ENCODE measurements around the gene TMCO4. TPM values are rescaled to one million over a fixed set of nuclear protein-coding genes. Genes with fewer than 3 reads are reported as not detected.
A peak's percentile ranks its signal among the peaks of the same experiment; 100 is the strongest.

TMCO4 gene
- total and polyA plus RNA-seq, 2 of the 8 experiments (the other 6 are each of a cell fraction or from before 2014, with no cell fraction given) = 3.0 to 3.1 TPM

DNA sequence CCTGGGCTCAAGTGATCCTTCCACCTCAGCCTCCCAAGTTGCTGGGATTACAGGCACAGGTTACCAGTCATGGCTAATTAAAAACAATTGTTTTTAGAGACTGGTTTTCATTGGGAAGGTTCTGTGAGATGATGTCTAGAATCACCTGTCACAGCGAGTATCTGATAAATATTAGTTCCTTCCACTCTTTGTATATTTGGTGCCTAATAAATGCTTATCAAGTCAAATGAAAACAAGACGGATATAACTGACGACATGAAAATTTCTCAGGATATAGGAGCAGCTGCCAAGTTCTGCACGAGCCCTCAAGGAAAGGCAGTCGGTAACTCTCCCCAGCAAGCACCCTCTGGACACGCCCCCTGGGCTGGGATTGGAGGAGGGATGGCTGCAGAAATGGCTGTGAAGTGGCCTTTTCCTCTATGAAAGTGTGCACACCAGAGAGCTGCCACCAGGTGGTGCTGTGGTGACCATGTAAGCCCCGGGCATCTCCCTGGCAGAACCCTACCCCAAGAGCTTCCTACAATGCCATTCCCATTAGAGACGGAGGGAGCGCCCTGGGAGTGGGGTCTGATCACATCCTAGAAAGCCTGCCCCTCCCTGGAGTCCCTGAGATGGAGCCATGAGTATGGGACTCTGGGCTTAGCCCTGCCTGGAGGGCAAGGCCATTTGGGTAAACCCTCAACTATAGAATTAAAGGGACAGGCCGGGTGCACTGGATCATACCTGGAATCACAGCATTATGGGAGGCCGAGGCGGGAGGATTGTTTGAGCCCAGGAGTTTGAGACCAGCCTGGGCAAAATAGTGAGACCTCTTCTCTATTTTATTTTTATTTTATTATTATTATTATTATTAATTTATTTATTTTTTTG lies 84.1 kb downstream of the TMCO4 start (continued):
- peak in 1 of 2 experiments; percentile 48; a peak in 1 of 4 replicates for TF ChIP-seq SIN3A (conservative IDR thresholded peaks at IDR 0.05 in 1 of 2, IDR thresholded peaks at IDR 0.05 in 1 of 2; ENCODE audit: low read depth in 1 of 2, low read length in 2 of 2)
- no peak for TF ChIP-seq NANOG (IDR thresholded peaks at IDR 0.05; ENCODE audit: insufficient read depth, low read depth, low read length, poor library complexity, severe bottlenecking)
- TF ChIP-seq JUND (IDR thresholded peaks at IDR 0.05; ENCODE audit: low read length) = no peak
- TF ChIP-seq GABPA (IDR thresholded peaks at IDR 0.05; ENCODE audit: borderline replicate concordance, insufficient read depth, low read length) = peak; percentile 36; the same call in 1 of the 2 replicates
- TF ChIP-seq RFX5 (IDR thresholded peaks at IDR 0.05; ENCODE audit: borderline replicate concordance, low read depth, low read length) = no peak
- no peak for TF ChIP-seq SP4 (IDR thresholded peaks at IDR 0.05; ENCODE audit: low read length)
- TF ChIP-seq CREB1 (IDR thresholded peaks at IDR 0.05) = peak; percentile 59; the same call in 1 of the 2 replicates
- TF ChIP-seq, protein P1, sequence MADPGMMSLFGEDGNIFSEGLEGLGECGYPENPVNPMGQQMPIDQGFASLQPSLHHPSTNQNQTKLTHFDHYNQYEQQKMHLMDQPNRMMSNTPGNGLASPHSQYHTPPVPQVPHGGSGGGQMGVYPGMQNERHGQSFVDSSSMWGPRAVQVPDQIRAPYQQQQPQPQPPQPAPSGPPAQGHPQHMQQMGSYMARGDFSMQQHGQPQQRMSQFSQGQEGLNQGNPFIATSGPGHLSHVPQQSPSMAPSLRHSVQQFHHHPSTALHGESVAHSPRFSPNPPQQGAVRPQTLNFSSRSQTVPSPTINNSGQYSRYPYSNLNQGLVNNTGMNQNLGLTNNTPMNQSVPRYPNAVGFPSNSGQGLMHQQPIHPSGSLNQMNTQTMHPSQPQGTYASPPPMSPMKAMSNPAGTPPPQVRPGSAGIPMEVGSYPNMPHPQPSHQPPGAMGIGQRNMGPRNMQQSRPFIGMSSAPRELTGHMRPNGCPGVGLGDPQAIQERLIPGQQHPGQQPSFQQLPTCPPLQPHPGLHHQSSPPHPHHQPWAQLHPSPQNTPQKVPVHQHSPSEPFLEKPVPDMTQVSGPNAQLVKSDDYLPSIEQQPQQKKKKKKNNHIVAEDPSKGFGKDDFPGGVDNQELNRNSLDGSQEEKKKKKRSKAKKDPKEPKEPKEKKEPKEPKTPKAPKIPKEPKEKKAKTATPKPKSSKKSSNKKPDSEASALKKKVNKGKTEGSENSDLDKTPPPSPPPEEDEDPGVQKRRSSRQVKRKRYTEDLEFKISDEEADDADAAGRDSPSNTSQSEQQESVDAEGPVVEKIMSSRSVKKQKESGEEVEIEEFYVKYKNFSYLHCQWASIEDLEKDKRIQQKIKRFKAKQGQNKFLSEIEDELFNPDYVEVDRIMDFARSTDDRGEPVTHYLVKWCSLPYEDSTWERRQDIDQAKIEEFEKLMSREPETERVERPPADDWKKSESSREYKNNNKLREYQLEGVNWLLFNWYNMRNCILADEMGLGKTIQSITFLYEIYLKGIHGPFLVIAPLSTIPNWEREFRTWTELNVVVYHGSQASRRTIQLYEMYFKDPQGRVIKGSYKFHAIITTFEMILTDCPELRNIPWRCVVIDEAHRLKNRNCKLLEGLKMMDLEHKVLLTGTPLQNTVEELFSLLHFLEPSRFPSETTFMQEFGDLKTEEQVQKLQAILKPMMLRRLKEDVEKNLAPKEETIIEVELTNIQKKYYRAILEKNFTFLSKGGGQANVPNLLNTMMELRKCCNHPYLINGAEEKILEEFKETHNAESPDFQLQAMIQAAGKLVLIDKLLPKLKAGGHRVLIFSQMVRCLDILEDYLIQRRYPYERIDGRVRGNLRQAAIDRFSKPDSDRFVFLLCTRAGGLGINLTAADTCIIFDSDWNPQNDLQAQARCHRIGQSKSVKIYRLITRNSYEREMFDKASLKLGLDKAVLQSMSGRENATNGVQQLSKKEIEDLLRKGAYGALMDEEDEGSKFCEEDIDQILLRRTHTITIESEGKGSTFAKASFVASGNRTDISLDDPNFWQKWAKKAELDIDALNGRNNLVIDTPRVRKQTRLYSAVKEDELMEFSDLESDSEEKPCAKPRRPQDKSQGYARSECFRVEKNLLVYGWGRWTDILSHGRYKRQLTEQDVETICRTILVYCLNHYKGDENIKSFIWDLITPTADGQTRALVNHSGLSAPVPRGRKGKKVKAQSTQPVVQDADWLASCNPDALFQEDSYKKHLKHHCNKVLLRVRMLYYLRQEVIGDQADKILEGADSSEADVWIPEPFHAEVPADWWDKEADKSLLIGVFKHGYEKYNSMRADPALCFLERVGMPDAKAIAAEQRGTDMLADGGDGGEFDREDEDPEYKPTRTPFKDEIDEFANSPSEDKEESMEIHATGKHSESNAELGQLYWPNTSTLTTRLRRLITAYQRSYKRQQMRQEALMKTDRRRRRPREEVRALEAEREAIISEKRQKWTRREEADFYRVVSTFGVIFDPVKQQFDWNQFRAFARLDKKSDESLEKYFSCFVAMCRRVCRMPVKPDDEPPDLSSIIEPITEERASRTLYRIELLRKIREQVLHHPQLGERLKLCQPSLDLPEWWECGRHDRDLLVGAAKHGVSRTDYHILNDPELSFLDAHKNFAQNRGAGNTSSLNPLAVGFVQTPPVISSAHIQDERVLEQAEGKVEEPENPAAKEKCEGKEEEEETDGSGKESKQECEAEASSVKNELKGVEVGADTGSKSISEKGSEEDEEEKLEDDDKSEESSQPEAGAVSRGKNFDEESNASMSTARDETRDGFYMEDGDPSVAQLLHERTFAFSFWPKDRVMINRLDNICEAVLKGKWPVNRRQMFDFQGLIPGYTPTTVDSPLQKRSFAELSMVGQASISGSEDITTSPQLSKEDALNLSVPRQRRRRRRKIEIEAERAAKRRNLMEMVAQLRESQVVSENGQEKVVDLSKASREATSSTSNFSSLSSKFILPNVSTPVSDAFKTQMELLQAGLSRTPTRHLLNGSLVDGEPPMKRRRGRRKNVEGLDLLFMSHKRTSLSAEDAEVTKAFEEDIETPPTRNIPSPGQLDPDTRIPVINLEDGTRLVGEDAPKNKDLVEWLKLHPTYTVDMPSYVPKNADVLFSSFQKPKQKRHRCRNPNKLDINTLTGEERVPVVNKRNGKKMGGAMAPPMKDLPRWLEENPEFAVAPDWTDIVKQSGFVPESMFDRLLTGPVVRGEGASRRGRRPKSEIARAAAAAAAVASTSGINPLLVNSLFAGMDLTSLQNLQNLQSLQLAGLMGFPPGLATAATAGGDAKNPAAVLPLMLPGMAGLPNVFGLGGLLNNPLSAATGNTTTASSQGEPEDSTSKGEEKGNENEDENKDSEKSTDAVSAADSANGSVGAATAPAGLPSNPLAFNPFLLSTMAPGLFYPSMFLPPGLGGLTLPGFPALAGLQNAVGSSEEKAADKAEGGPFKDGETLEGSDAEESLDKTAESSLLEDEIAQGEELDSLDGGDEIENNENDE (IDR thresholded peaks at IDR 0.05; ENCODE audit: insufficient replicate concordance, low read length) = no peak
- TF ChIP-seq POLR2AphosphoS5 (IDR thresholded peaks at IDR 0.05; ENCODE audit: low read depth, low read length) = no peak
- no peak for TF ChIP-seq TCF12 (IDR thresholded peaks at IDR 0.05; ENCODE audit: low read depth, low read length)

Data from H1 (cell line).